GM23248 (cell line): ENCODE results near the gene PLXNB1.

Source experiments
- EZH2 ChIP-seq: fragments of 200-600 bp; sonication (generic); IDR thresholded peaks from 2 replicates; pipeline ENCODE4 v1.6.1; 2018; ENCODE audit warnings: antibody characterized with exemption, mild to moderate bottlenecking; ENCODE audit not compliant: insufficient read depth, poor library complexity, severe bottlenecking
- EZH2phosphoT487 ChIP-seq: fragments of 200-600 bp; sonication (generic); IDR thresholded peaks from 2 replicates; pipeline ENCODE4 v1.6.1; 2018; ENCODE audit warnings: antibody characterized with exemption, moderate library complexity, mild to moderate bottlenecking, low read depth; ENCODE audit not compliant: insufficient read depth

DNA sequence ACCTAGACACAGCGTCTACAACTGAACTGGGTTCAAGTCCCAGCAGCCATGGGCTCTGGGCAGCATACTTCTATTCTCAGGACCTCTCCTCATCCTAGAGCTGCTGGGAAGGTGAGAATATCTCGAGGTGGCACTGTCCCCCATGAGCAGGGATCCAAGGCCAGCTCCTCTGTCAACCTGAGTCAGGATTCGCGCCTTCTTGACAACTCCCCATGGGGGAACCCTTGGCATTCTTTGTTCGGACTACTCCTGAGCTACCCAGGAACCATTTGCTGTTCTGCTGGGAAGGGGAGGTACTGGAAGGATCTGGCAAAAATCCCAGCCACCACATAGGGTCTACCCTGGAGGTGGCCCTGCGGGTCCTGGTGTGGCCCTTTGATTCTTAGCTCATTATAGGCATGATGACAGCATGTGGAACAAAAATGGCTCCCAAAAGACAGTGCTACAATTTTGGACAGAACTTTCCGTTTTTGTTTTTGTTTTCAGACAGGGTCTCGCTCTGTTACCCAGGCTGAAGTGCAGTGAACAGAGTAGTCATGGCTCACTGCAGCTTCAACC is 22.3 kb downstream of the PLXNB1 start:
- TF ChIP-seq EZH2 (no peak), EZH2phosphoT487 (no peak)
